HK-2 (cell line): ENCODE measurements around the gene AACS.

Experiments
- DNase-seq: peaks from one replicate; pipeline ENCODE4 v3.0.0-alpha.2; 2018; ENCODE audit not compliant: unreplicated experiment

The AACS gene

GRCh38 chr12:125185311-125185739, 120.1 kb downstream of the AACS start:
- no peak for DNase-seq

- DNase-seq, result peak; percentile 85
These were observed 120.7 kb downstream of the AACS start, which contains the start of gene TMEM132B for GRCh38 chr12:125185740-125186470. TMEM132B (plus strand) TSS chr12:125186386.

GRCh38 chr12:125186471-125187147, 121.4 kb downstream of the AACS start:
- no peak for DNase-seq

- DNase-seq, result no peak
These were observed 122.0 kb downstream of the AACS start for GRCh38 chr12:125187148-125187745.

GRCh38 chr12:125187780-125188741, 122.8 kb downstream of the AACS start:
- DNase-seq, result no peak

- no peak for DNase-seq
These were observed 123.8 kb downstream of the AACS start for GRCh38 chr12:125189015-125189414.

- DNase-seq, result no peak
These were observed 124.3 kb downstream of the AACS start for GRCh38 chr12:125189502-125189901.

- no peak for DNase-seq
These were observed 126.3 kb downstream of the AACS start for GRCh38 chr12:125191361-125192087.

- no peak for DNase-seq
These were observed 127.5 kb downstream of the AACS start for GRCh38 chr12:125192690-125193221.
